ENCODE results near the gene MAN1C1.

MAN1C1 gene

GRCh38 chr1:25675729-25676476 lies 59.3 kb downstream of the MAN1C1 start:
- ATAC-seq = no peak
- TF ChIP-seq ZC3H10 (CRISPR knock-in tag; IDR thresholded peaks at IDR 0.05) (no peak), ZNF565 (CRISPR knock-in tag; conservative IDR thresholded peaks at IDR 0.05; ENCODE audit: low read depth) (no peak), ZNF8 (CRISPR knock-in tag; IDR thresholded peaks at IDR 0.05) (no peak), TOX (CRISPR knock-in tag; IDR thresholded peaks at IDR 0.05; ENCODE audit: borderline replicate concordance) (no peak), OSR1 (CRISPR knock-in tag; IDR thresholded peaks at IDR 0.05) (no peak), BACH2 (CRISPR knock-in tag; IDR thresholded peaks at IDR 0.05; ENCODE audit: borderline replicate concordance) (no peak), PATZ1 (CRISPR knock-in tag; IDR thresholded peaks at IDR 0.05; ENCODE audit: borderline replicate concordance) (no peak), CREB5 (CRISPR knock-in tag; IDR thresholded peaks at IDR 0.05; ENCODE audit: low read depth) (no peak), ISL1 (CRISPR knock-in tag; IDR thresholded peaks at IDR 0.05) (no peak), CSDC2 (CRISPR knock-in tag; IDR thresholded peaks at IDR 0.05) (no peak), ESRRG (CRISPR knock-in tag; IDR thresholded peaks at IDR 0.05) (no peak)
- TF ChIP-seq, protein P1, sequence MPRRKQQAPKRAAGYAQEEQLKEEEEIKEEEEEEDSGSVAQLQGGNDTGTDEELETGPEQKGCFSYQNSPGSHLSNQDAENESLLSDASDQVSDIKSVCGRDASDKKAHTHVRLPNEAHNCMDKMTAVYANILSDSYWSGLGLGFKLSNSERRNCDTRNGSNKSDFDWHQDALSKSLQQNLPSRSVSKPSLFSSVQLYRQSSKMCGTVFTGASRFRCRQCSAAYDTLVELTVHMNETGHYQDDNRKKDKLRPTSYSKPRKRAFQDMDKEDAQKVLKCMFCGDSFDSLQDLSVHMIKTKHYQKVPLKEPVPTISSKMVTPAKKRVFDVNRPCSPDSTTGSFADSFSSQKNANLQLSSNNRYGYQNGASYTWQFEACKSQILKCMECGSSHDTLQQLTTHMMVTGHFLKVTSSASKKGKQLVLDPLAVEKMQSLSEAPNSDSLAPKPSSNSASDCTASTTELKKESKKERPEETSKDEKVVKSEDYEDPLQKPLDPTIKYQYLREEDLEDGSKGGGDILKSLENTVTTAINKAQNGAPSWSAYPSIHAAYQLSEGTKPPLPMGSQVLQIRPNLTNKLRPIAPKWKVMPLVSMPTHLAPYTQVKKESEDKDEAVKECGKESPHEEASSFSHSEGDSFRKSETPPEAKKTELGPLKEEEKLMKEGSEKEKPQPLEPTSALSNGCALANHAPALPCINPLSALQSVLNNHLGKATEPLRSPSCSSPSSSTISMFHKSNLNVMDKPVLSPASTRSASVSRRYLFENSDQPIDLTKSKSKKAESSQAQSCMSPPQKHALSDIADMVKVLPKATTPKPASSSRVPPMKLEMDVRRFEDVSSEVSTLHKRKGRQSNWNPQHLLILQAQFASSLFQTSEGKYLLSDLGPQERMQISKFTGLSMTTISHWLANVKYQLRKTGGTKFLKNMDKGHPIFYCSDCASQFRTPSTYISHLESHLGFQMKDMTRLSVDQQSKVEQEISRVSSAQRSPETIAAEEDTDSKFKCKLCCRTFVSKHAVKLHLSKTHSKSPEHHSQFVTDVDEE (CRISPR knock-in tag; IDR thresholded peaks at IDR 0.05) = no peak

GRCh38 chr1:25676488-25676887 lies 59.9 kb downstream of the MAN1C1 start:
- ATAC-seq = no peak
- TF ChIP-seq RARB (CRISPR knock-in tag; IDR thresholded peaks at IDR 0.05) (no peak), PATZ1 (CRISPR knock-in tag; IDR thresholded peaks at IDR 0.05; ENCODE audit: borderline replicate concordance) (no peak)
- TF ChIP-seq, protein P2, sequence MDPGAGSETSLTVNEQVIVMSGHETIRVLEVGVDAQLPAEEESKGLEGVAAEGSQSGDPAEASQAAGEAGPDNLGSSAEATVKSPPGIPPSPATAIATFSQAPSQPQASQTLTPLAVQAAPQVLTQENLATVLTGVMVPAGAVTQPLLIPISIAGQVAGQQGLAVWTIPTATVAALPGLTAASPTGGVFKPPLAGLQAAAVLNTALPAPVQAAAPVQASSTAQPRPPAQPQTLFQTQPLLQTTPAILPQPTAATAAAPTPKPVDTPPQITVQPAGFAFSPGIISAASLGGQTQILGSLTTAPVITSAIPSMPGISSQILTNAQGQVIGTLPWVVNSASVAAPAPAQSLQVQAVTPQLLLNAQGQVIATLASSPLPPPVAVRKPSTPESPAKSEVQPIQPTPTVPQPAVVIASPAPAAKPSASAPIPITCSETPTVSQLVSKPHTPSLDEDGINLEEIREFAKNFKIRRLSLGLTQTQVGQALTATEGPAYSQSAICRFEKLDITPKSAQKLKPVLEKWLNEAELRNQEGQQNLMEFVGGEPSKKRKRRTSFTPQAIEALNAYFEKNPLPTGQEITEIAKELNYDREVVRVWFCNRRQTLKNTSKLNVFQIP (CRISPR knock-in tag; IDR thresholded peaks at IDR 0.05; ENCODE audit: borderline replicate concordance, low read depth) = no peak

- no peak for ATAC-seq
- TF ChIP-seq ZFP3 (CRISPR knock-in tag; IDR thresholded peaks at IDR 0.05) (no peak), OSR1 (CRISPR knock-in tag; IDR thresholded peaks at IDR 0.05) (no peak), ZC3H10 (CRISPR knock-in tag; IDR thresholded peaks at IDR 0.05) (no peak), ZFP30 (CRISPR knock-in tag; IDR thresholded peaks at IDR 0.05) (no peak), ZNF70 (CRISPR knock-in tag; IDR thresholded peaks at IDR 0.05) (no peak), ESRRG (CRISPR knock-in tag; IDR thresholded peaks at IDR 0.05) (no peak), BACH2 (CRISPR knock-in tag; IDR thresholded peaks at IDR 0.05; ENCODE audit: borderline replicate concordance) (no peak), PPARA (CRISPR knock-in tag; IDR thresholded peaks at IDR 0.05; ENCODE audit: borderline replicate concordance) (no peak), RARB (CRISPR knock-in tag; IDR thresholded peaks at IDR 0.05) (no peak), SNAI2 (CRISPR knock-in tag; IDR thresholded peaks at IDR 0.05) (no peak)
- TF ChIP-seq, protein P1 (CRISPR knock-in tag; IDR thresholded peaks at IDR 0.05) = no peak
Measured at GRCh38 chr1:25677193-25677773, 60.7 kb downstream of the MAN1C1 start.

Data from SK-N-SH treated with all-trans-retinoic acid at 6 μM for 48 hours (cell line).